GM12878 (cell line): ENCODE data around the gene COPS3. TPM values are rescaled to one million over a fixed set of nuclear protein-coding genes. Genes with fewer than 3 reads are reported as not detected.

ENCODE experiments used
- ATAC-seq: fragments of 200-7000 bp; cut with Tn5 transposase; 3 replicates; pipeline ENCODE4 v1.9.1; 2020; ENCODE audit warnings: mild to moderate bottlenecking, moderate library complexity
- BruUV-seq: library from RNA; stranded (reverse); fragments of 400-500 nt; replicated peaks from 2 replicates; lab custom pipeline; 2021; lab: Mats Ljungman, UMichigan
- CTCF ChIA-PET: fragments of 300-600 bp; sonication (Branson Sonifier 250); formaldehyde crosslinking; extraction: SDS; loops from one replicate; lab custom pipeline; 2021; ENCODE audit warnings: inconsistent platforms; lab: Yijun Ruan, JAX
- POLR2A ChIA-PET: fragments of 350-600 bp; formaldehyde crosslinking; extraction: SDS; loops from one replicate; lab custom pipeline; 2021; ENCODE audit warnings: inconsistent platforms; lab: Charles Lee
- RAD21 ChIA-PET: fragments of 300-600 bp; sonication (Branson Sonifier 250); formaldehyde crosslinking; loops from one replicate; lab custom pipeline; 2023; ENCODE audit warnings: antibody characterized with exemption; ENCODE audit not compliant: unreplicated experiment; lab: Charles Lee
- SMC1A ChIA-PET: fragments of 300-600 bp; sonication (Branson Sonifier 250); formaldehyde crosslinking; loops from one replicate; lab custom pipeline; 2023; ENCODE audit not compliant: unreplicated experiment, uncharacterized antibody; lab: Charles Lee
- DNase-seq: peaks from one replicate; pipeline ENCODE4 v3.0.0-alpha.2; 2011; ENCODE audit warnings: low read depth, low spot score
- FAIRE-seq: peaks from 3 replicates; lab custom pipeline; 2011; peaks lifted over from hg19 to GRCh38; lab: Jason Lieb, UNC
- H2AFZ ChIP-seq: 2 replicates; pipeline ENCODE4 v1.6.0; 2011; ENCODE audit warnings: low read depth, low read length, control low read depth; ENCODE audit not compliant: control insufficient read depth
- H3K27ac ChIP-seq: 2 replicates; pipeline ENCODE4 v1.5.1; 2011; ENCODE audit warnings: control low read depth; ENCODE audit not compliant: control insufficient read depth, insufficient read depth
- H3K27me3 ChIP-seq, 2 experiments: replicated peaks in 1 of 2; 2 replicates each; pipeline versions ENCODE4 v1.6.0 to v1.6.1; 2011; ENCODE audit warnings: low read length in 1 of 2; ENCODE audit not compliant: control insufficient read depth in 2 of 2, insufficient read depth in 2 of 2
- H3K36me3 ChIP-seq, 2 experiments: 2 replicates each; pipeline ENCODE4 v1.5.1; 2011; ENCODE audit warnings: low read length in 1 of 2; ENCODE audit not compliant: control insufficient read depth in 2 of 2, insufficient read depth in 2 of 2
- H3K4me1 ChIP-seq: 2 replicates; pipeline ENCODE4 v1.6.1; 2011; ENCODE audit warnings: mild to moderate bottlenecking, low read length, moderate library complexity, mixed read lengths; ENCODE audit not compliant: control insufficient read depth, insufficient read depth
- H3K4me2 ChIP-seq: 2 replicates; pipeline ENCODE4 v1.6.0; 2011; ENCODE audit warnings: control low read depth; ENCODE audit not compliant: control insufficient read depth, insufficient read depth
- H3K4me3 ChIP-seq: fragments of 200-600 bp; sonication (generic); 2 replicates; pipeline ENCODE4 v1.5.1; 2016
- H3K79me2 ChIP-seq: 2 replicates; pipeline ENCODE4 v1.6.0; 2011; ENCODE audit warnings: low read length; ENCODE audit not compliant: control insufficient read depth, insufficient read depth
- H3K9ac ChIP-seq: 2 replicates; pipeline ENCODE4 v1.8.0; 2011; ENCODE audit warnings: low read length, control low read depth, mixed read lengths; ENCODE audit not compliant: control insufficient read depth, insufficient read depth
- H3K9me3 ChIP-seq: replicated peaks from 3 replicates; pipeline ENCODE4 v1.5.1; 2011; ENCODE audit warnings: mild to moderate bottlenecking, low read length; ENCODE audit not compliant: control insufficient read depth, insufficient read depth
- H4K20me1 ChIP-seq: 2 replicates; pipeline ENCODE4 v1.6.0; 2011; ENCODE audit not compliant: control insufficient read depth, insufficient read depth
- BCL11A ChIP-seq: IDR thresholded peaks from 2 replicates; pipeline ENCODE4 v1.6.1; 2011; ENCODE audit warnings: low read depth, low read length
- BHLHE40 ChIP-seq, 2 experiments: fragments of 450-650 bp in 1 of 2; IDR thresholded peaks; 2 replicates each; pipeline ENCODE4 v1.6.1; 2011 to 2017; ENCODE audit warnings: low read depth in 2 of 2, borderline replicate concordance in 1 of 2, improper control_type of control experiment in 1 of 2, low read length in 1 of 2, mild to moderate bottlenecking in 1 of 2
- CHD4 ChIP-seq: fragments of 200-600 bp; sonication (generic); IDR thresholded peaks from 2 replicates; pipeline ENCODE4 v1.6.1; 2016; ENCODE audit warnings: mild to moderate bottlenecking
- EGR1 ChIP-seq, 2 experiments: IDR thresholded peaks; 1 replicate in 1 of 2; 2 replicates in 1 of 2; pipeline ENCODE4 v1.6.1; 2011 to 2012; ENCODE audit warnings: low read depth in 2 of 2, low read length in 2 of 2, borderline replicate concordance in 1 of 2, mild to moderate bottlenecking in 1 of 2, moderate library complexity in 1 of 2
- HDAC6 ChIP-seq: fragments of 200-600 bp; sonication (generic); IDR thresholded peaks from one replicate; pipeline ENCODE4 v1.8.0; 2017; ENCODE audit warnings: antibody characterized with exemption; ENCODE audit not compliant: unreplicated experiment
- NFYB ChIP-seq: IDR thresholded peaks from 2 replicates; pipeline ENCODE4 v1.6.1; 2011; ENCODE audit warnings: low read depth, mild to moderate bottlenecking, low read length, improper control_type of control experiment, moderate library complexity; ENCODE audit not compliant: insufficient read depth
- NR2C2 ChIP-seq: IDR thresholded peaks from 2 replicates; pipeline ENCODE4 v1.6.1; 2011; ENCODE audit warnings: borderline replicate concordance, low read depth; ENCODE audit not compliant: control insufficient read depth, insufficient read length
- POLR2AphosphoS5 ChIP-seq: IDR thresholded peaks from 2 replicates; pipeline ENCODE4 v1.6.1; 2011; ENCODE audit warnings: mild to moderate bottlenecking, low read length, inconsistent platforms
- SUZ12 ChIP-seq: fragments of 200-600 bp; sonication (generic); IDR thresholded peaks from one replicate; pipeline ENCODE4 v1.6.1; 2018; ENCODE audit warnings: antibody characterized with exemption, mild to moderate bottlenecking; ENCODE audit not compliant: unreplicated experiment
- TARDBP ChIP-seq: IDR thresholded peaks from 2 replicates; pipeline ENCODE4 v1.6.1; 2016; ENCODE audit warnings: borderline replicate concordance
- WRNIP1 ChIP-seq: IDR thresholded peaks from 2 replicates; pipeline ENCODE4 v1.6.1; 2011; ENCODE audit warnings: low read depth, low read length, improper control_type of control experiment, borderline replicate concordance
- YBX1 ChIP-seq: fragments of 450-650 bp; IDR thresholded peaks from 2 replicates; pipeline ENCODE4 v1.6.1; 2016; ENCODE audit warnings: antibody characterized with exemption
- WGBS: methylation state at CpG from one replicate; pipeline ENCODE4 v1.1.6; 2016; ENCODE audit warnings: low lambda C conversion rate; ENCODE audit not compliant: insufficient replicate concordance, insufficient coverage; ENCODE audit errors: missing lambda C conversion rate; 5-methylcytosine and 5-hydroxymethylcytosine counted together
- in situ Hi-C: fragments of 300-500 bp; cut with MboI; formaldehyde crosslinking; loops from 9 replicates; pipeline ENCODE4 v1.14.3; 2018; ENCODE audit warnings: mixed read lengths
- intact Hi-C: fragments of 100-400 bp; cut with micrococcal nuclease; formaldehyde crosslinking; loops from one replicate; pipeline ENCODE4 v1.14.2; 2022; ENCODE audit not compliant: unreplicated experiment
- polyA plus RNA-seq, 11 experiments: library from polyadenylated mRNA; depleted of rRNA in 4 of 11; unstranded in 6 of 11; stranded (reverse) in 5 of 11; fragments of >200 nt; fragmentation: Nextera tagmentation in 4 of 11; fragmentation: Illumina TruSeq in 1 of 11; extraction: Ambion mirVana in 4 of 11; extraction: Trizol in 1 of 11; gene quantifications; 1 replicate in 1 of 11; 2 replicates in 10 of 11; pipeline versions ENCODE4 v1.2.1 to v1.2.3, GENCODE V29; 2011 to 2016; ENCODE audit warnings: inconsistent platforms in 2 of 11, missing spikeins in 2 of 11, low read depth in 1 of 11
- total RNA-seq, 4 experiments: library from RNA; depleted of rRNA in 3 of 4; stranded (reverse); fragments of >200 nt in 3 of 4; fragmentation: Illumina TruSeq in 1 of 4; extraction: Trizol in 1 of 4; gene quantifications; 2 replicates each; pipeline versions ENCODE4 v1.2.1 to v1.2.3, GENCODE V29; 2013 to 2021
- TF ChIP-seq, protein P1 (sequence below): IDR thresholded peaks from 2 replicates; pipeline ENCODE4 v1.6.1; 2012; ENCODE audit warnings: low read depth, low read length, improper control_type of control experiment
- TF ChIP-seq, protein P2 (sequence below): fragments of 150-350 bp; IDR thresholded peaks from 2 replicates; pipeline ENCODE4 v1.6.1; 2016; ENCODE audit warnings: low read depth, low read length
- TF ChIP-seq, protein P3 (sequence below): IDR thresholded peaks from 2 replicates; pipeline ENCODE4 v1.6.1; 2011; ENCODE audit warnings: borderline replicate concordance, low read depth, mild to moderate bottlenecking, moderate library complexity, mixed read lengths, low read length; ENCODE audit not compliant: insufficient read depth; ENCODE audit errors: extremely low read length
- TF ChIP-seq, protein P4 (sequence below): fragments of 450-650 bp; IDR thresholded peaks from 2 replicates; pipeline ENCODE4 v1.6.1; 2014; ENCODE audit warnings: mild to moderate bottlenecking

COPS3 gene
- total and polyA plus RNA-seq, 10 of the 15 experiments (the other 5 are each of a cell fraction or from before 2014, with no cell fraction given) = 99.7 to 187 (median 133) TPM

DNA sequence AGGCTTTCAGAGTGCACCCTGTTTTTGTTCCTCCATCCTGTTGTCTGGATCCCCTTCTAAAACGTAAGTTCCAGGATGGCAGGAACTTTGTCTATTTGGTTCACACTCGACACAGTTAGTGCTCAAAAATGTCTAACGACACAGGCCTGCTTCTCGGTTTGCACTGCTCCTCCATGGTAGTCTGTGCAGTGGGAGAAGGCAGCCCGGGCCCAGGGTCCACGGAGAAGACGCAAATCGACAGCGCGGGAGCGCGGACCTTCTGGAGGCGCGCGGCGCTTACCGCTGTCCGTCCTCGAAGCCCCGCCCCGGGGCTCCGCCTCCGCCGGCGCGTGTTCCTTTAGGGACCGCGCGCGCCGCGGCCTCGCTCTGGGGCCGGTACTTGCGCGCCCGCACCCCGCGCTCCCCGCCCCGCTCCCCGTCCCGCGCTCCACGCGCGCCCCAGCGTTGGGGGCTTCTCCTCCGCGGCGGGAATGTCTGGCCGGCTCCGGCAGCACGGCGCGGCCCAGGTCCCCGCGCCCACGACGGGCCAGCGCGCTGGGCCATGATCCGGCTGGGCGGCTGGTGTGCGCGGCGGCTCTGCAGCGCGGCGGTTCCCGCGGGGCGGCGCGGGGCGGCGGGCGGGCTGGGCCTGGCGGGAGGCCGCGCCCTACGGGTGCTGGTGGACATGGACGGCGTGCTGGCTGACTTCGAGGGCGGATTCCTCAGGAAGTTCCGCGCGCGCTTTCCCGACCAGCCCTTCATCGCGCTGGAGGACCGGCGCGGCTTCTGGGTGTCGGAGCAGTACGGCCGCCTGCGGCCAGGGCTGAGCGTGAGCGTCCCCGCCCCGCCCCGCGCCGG, 22.2 kb upstream of the COPS3 start, which contains the start of gene NT5M:
Gene NT5M (plus strand): TSS at position 364 of the 837 bp plus-strand sequence. CDS start 178 bp downstream, at position 542.
- Histone ChIP-seq H4K20me1 (no peaks in the 10 kb centered on the region), H3K9ac (peak within 1 kb of the TSS; percentile 57), H3K4me1 (peaks cover 34% of the 10 kb centered on the region), H3K27me3 (no peaks in the 10 kb centered on the region), H3K79me2 (peaks cover 4% of the 10 kb centered on the region), H3K27ac (peak within 1 kb of the TSS; percentile 35), H3K36me3 (no peaks in the 10 kb centered on the region), H3K9me3 (no peaks in the 10 kb centered on the region), H3K4me3 (peak within 1 kb of the TSS; percentile 94), H2AFZ (peak within 1 kb of the TSS; percentile 87), H3K4me2 (peak within 1 kb of the TSS; percentile 60)
- ChIA-PET SMC1A (no interaction called here), CTCF (no interaction called here), POLR2A (no interaction called here), RAD21 (no interaction called here)
- WGBS = 2% methylated on average over 34 of the region's 107 CpGs
- ATAC-seq (peak; percentile 77), FAIRE-seq (no peak), DNase-seq (no peak)
- in situ Hi-C loops (no loop called here), intact Hi-C loops (loop anchor here (10.0 kb wide), 1 partner anchor 98 kb away; the partner anchor contains the start of gene PLD6)
- BruUV-seq = no TSS peak
- TF ChIP-seq NR2C2 (no peak), POLR2AphosphoS5 (peak; percentile 31; the same call in 1 of the 2 replicates), CHD4 (no peak), HDAC6 (no peak), TARDBP (no peak), WRNIP1 (no peak), NFYB (no peak), EGR1 (IDR thresholded peaks at IDR 0.05; ENCODE audit: borderline replicate concordance in 1 of 2, low read depth in 2 of 2, low read length in 2 of 2) (peak in 1 of 2 experiments; percentile 48; a peak in 1 of 3 replicates), BHLHE40 (IDR thresholded peaks at IDR 0.05; ENCODE audit: borderline replicate concordance in 1 of 2, low read depth in 2 of 2, low read length in 1 of 2) (peak in 1 of 2 experiments; percentile 43; a peak in 1 of 4 replicates), YBX1 (no peak), SUZ12 (no peak), BCL11A (no peak)
- TF ChIP-seq, protein P1, sequence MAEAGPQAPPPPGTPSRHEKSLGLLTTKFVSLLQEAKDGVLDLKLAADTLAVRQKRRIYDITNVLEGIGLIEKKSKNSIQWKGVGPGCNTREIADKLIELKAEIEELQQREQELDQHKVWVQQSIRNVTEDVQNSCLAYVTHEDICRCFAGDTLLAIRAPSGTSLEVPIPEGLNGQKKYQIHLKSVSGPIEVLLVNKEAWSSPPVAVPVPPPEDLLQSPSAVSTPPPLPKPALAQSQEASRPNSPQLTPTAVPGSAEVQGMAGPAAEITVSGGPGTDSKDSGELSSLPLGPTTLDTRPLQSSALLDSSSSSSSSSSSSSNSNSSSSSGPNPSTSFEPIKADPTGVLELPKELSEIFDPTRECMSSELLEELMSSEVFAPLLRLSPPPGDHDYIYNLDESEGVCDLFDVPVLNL = no peak
- TF ChIP-seq, protein P2, sequence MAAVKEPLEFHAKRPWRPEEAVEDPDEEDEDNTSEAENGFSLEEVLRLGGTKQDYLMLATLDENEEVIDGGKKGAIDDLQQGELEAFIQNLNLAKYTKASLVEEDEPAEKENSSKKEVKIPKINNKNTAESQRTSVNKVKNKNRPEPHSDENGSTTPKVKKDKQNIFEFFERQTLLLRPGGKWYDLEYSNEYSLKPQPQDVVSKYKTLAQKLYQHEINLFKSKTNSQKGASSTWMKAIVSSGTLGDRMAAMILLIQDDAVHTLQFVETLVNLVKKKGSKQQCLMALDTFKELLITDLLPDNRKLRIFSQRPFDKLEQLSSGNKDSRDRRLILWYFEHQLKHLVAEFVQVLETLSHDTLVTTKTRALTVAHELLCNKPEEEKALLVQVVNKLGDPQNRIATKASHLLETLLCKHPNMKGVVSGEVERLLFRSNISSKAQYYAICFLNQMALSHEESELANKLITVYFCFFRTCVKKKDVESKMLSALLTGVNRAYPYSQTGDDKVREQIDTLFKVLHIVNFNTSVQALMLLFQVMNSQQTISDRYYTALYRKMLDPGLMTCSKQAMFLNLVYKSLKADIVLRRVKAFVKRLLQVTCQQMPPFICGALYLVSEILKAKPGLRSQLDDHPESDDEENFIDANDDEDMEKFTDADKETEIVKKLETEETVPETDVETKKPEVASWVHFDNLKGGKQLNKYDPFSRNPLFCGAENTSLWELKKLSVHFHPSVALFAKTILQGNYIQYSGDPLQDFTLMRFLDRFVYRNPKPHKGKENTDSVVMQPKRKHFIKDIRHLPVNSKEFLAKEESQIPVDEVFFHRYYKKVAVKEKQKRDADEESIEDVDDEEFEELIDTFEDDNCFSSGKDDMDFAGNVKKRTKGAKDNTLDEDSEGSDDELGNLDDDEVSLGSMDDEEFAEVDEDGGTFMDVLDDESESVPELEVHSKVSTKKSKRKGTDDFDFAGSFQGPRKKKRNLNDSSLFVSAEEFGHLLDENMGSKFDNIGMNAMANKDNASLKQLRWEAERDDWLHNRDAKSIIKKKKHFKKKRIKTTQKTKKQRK = no peak
- TF ChIP-seq, protein P3, sequence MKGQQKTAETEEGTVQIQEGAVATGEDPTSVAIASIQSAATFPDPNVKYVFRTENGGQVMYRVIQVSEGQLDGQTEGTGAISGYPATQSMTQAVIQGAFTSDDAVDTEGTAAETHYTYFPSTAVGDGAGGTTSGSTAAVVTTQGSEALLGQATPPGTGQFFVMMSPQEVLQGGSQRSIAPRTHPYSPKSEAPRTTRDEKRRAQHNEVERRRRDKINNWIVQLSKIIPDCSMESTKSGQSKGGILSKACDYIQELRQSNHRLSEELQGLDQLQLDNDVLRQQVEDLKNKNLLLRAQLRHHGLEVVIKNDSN = no peak
- TF ChIP-seq, protein P4, sequence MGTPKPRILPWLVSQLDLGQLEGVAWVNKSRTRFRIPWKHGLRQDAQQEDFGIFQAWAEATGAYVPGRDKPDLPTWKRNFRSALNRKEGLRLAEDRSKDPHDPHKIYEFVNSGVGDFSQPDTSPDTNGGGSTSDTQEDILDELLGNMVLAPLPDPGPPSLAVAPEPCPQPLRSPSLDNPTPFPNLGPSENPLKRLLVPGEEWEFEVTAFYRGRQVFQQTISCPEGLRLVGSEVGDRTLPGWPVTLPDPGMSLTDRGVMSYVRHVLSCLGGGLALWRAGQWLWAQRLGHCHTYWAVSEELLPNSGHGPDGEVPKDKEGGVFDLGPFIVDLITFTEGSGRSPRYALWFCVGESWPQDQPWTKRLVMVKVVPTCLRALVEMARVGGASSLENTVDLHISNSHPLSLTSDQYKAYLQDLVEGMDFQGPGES = no peak
